GM18498 (cell line): Measurements from ENCODE around the gene FGF5.
A peak's percentile ranks its signal among the peaks of the same experiment; 100 is the strongest.

Experiments used
- ATAC-seq: cut with Tn5 transposase; IDR thresholded peaks from one replicate; pipeline ENCODE4 v1.9.1; 2021; ENCODE audit warnings: mild to moderate bottlenecking, moderate library complexity; ENCODE audit not compliant: unreplicated experiment

FGF5 gene

DNA sequence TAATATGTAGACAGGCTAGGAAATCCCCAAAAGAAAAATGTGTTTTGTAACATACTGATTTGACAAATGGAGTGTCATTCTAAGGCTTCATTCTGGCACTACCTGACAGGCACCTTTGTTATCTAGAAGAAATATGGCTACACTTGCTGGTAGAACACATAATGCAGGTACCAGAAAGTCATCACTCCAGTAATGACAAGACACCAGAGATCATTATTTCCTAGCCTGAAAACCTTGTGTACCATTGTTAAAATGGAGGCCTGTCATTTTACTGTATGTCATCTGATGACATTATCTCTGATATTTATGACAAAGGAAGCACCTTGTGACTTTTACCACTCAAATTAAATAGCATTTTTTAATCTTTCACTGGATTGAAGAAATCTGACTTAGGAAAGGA is 13.5 kb upstream of the FGF5 start:
- no peak for ATAC-seq

DNA sequence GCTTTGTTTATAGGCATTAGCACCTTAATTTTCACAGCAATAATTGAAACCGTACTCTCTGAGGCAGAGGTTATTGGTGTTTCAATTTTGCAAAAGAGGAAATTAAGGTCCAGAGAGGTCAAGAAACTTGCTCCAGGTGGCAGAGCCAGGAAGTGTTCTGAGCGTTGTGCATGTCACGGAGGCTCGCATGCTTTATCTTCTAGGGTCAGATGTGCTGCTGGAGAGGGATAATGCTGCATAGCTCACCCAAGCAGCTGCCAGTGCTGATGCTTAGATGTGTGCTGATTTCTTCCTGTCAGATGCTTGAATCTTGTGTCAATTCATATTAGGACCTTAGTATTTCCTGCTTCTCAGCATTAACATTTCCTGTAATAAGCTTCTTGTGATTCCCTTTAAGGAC is 13.0 kb upstream of the FGF5 start:
- ATAC-seq = no peak

DNA sequence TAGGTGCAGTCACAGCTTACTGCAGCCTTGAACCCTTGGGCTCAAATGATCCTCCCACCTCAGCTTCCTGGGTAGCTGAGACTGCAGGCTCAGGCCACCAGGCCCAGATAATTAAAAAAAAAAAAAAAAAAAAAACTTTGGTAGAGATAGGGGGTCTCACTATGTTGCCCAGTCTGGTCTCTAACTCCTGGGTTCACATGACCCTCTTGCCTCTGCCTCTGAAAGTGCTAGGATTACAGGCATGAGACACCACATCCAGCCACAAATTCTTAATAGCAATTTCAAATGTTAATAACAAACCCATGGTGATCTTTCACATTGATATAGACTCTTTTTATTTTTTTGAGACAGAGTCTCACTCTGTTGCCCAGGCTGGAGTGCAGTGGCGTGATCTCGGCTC is 12.3 kb upstream of the FGF5 start:
- no peak for ATAC-seq

DNA sequence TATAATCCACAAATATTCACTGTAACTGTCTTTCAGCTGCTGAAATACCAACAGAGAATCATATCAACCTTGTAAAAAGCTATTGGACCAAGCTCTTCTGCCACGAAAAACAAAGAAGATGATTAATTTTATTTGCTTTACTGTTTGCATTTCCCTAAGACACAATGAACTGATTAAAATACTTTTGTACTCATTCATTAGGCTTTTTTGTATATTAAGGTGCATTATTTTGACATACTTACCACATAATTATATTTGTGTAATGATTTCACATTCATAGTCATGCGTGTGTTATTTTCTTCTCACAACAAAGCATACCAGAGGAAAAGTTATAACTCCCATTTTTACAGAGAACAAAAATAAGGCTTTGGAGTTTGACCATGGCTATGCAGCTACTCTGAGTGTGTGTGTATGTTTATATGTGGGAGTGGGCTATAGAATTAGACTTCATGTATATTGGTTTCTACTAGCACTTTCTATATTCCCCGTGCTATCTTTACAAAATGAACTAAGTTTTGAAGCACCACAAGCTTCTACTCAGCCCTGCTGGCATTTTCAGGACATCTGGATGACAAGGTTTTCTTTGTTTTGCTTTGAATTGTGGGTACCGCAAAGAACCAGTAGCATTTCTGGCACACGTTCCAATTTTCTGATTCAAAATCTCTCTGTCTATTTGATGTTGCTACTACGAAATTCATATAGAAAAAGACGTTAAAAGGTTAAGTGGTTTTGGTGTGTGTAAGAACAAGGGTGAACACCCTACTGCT is 11.0 kb upstream of the FGF5 start:
- no peak for ATAC-seq

DNA sequence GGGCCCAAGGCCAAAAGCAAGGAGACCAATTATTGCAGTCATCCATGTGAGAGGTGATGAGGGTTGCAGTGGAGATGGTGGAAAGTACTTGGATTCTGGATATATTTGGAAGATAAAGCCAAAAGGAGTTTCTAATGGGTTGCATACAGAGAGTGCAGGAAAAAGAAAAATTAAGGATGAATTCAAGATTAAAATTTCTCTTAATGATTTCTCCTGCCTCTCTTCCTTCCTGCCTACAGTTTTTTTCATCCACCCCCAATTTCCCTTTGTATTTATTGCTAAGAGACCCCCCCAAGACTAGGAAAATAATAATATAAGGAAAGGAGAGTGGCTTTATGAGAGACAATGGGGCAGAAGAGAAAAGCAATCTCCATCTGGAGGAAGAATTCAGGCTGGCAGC is 8.6 kb upstream of the FGF5 start:
- ATAC-seq = no peak

DNA sequence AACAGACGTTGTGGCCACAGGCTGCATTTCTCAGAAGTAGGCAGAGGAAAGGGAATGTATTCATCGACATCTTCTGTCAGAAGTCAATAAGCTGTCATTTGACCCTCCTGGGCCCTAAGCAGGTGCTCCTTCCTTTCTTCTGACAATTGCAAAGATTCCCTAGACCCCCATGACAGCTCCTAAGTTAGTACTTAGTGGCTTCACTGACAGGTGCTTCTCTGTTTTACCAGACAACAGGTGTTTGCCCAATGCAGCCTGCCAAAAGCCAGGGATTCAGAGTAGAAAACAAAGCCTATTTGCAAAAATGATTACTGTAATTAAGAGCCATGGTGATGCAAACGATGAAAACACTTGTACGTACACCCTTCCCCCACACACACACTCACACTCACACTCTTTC is 7.5 kb upstream of the FGF5 start:
- no peak for ATAC-seq

DNA sequence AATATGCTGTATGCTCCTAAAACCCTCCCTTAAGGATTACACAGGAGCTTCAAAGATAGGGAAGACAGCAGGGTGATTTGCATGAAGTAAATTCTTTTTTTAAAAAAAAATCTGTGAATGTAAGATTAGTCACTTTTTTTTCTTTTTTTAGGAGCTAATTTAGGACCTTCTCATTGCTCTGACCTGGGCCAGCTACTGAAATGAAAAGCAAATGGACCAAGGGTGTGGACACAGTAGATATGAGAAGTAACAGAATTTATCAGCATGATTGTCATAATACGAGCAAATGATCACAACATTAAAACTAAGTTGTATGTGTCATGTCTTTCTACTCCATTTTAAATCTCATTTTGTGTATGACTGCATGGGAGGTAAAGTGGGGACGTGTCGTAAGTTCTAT is 6.6 kb upstream of the FGF5 start:
- no peak for ATAC-seq

DNA sequence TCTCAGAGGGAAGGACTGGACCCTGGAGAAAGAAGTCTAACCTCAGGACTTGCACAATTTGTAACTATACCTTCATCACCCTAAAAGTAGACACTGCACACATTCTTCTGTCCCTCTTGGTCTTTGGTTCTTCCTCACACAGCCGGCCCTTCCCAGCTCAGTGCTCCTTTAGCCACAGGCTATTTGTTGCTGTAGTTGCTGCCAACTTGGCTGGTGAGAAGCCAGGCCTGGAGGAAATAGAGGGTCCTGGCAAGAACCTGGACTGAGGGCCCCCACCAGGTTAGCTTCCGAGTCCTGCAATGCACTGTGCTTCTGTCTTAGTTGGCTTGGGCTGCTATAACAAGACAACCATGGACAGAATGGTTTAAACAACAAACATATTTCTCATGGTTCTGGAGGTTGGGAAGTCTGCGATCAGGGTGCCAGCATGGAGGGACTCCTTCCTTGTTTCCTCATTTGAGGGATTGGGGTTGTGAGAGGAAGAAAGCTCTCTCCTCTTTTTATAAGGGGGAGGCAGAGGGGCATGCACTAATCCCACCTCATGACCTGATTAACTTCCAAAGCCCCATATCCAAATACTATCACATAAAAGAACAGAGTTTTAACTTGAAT is 4.4 kb upstream of the FGF5 start:
- no peak for ATAC-seq

DNA sequence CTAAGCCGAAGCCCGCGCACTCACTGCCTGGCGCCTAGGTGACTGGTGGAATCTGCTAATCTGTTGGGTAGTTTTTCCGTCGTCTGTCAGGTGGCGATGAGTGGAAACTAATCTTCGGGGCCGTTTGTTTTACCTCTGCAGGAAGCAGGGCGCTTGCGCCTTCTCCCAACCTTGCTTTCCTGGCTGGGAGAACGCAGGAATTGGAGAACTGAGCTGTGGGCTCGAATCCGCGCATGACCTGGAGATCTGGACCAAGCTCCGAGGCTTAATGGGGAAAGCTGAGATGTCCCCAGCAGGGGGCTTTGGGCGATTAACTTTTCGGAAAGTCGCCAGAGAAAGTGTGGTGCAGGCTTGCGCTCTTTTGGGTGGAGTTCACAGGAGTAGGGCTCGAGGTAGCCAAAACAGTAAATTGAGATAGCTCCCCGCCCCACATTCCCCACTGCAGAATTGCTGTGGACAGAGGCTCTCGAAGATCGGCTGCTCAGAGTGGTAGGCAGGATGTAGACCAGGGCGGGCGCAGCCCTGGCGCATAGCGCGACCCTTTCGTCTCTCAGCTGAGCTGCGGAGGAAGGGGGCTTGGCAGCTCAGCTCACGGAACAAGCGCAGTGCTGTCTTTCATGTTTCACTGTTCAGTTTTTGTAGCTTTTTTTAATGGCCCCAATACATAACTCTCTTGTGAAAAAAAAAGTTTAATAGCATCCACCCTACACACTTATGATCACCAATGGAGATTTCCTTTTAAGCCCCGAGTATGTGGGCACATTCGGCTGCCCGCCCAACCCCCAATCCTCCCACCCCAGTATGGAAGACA is 2.7 kb upstream of the FGF5 start:
- no peak for ATAC-seq

DNA sequence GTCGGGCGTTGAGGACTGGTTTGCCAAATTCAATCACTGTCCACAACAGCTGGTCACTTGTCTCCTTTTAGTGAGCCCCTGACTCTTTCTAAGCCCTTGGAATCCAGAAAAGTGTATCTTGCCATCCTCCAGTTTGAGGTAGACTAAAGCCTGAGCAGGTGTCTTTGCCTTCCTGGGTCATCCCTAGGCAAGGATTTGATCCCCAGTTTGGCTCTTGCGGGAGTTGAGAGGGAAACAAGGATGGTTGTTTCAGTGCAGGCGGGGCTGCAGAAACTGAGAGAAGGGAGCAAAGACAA is 2.2 kb upstream of the FGF5 start:
- ATAC-seq = no peak

DNA sequence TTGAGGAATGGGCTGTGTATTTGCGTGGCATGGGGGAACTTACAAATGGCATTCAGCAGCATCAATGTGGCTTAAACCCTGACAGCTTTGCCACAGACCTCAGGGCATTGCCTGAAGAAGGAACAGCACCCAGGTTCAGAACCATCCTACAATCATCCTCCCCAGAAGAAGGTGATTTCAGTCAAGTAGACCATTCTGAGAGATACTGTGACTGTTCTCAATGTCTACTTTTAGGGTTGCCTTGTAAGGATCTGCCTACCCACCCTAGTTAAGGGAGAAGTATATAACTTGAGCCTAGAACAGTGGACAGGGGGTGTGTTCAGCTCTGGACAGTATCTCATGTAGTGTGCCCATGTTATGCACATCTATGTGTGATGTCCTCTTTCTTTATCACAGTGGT is 1.6 kb upstream of the FGF5 start:
- no peak for ATAC-seq

DNA sequence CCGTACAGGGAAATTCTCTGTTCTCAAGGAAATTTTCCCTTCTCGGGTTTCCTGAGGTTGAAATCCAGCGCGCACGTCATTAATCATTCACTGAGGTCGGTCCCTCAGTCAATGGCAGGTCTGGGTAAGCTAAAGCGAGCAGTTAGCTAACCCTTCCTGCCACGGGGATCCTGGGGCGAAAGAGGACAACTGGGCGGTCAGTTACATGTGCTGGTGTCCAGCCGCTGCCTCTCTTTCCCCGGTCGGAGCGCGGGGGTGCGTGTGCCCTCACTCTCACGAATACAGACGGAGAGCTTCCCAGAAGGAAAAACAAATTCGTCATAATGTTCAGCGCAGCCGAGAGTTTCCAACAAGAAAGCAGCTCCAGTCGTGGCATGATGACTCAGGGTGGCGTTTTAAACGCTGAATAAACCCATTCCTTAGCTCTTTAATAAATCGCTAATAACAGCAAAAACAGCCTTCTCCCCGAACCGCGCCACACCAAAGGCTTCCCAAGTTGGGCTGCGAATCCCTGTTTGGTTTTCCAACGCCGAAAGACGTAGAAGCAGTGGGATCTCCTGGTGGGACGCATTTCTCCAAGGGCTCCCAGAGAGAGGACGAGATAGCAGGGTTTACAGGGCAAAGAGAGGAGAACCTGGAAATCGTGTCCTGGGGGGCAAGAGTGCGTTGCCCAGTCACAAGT is 752 bp upstream of the FGF5 start:
- ATAC-seq = no peak

DNA sequence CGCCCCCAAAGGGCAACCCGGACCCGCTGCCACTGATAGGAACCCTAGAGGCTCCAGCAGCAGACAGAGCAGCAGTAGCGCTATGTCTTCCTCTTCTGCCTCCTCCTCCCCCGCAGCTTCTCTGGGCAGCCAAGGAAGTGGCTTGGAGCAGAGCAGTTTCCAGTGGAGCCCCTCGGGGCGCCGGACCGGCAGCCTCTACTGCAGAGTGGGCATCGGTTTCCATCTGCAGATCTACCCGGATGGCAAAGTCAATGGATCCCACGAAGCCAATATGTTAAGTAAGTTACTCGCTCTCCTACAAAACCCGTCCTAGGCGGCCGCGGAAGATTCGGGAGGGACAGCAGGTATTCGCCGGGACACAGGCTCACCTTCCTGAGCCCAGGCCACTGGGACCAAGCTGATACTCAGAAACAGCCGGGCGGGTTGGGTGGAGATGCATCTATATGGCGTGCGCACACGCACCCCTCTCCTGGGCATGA is 477 bp downstream of the FGF5 start:
- ATAC-seq = peak; percentile 33

DNA sequence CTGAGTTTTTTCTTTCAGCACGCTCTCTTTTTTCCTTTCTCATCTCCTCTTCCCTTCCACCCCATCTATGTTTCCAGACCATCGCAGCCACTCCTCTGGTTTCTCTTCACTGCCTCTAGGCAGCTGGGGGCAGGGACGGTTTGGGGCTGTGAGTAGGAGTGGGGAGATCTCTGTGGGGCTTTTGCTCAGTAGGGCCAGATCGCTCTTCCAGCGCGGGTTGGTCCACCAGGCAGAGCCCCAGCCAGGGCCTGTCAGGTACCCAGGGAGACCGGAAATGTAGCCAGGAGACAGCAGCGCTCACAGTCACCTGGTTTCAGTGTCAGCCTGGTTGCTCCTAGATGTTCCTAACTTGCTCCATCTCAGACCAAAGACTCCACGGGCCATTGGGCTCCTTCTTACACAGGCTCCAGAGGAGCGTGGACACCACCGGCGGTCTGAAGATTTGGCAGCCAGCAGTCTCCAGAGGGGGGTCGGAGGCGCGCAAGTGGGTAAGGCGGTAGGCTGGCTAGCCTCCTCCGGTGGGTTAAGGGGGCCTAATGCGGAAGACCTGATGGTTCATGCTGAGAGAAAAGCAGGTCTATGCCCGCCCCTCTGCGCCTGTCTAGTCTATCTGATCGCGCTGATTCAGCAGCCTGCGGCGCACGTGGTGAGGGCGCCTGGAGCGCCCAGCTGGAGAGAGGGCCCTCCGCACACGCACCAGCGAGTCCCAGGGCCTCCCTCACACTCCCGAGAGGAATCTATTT is 1.8 kb downstream of the FGF5 start:
- no peak for ATAC-seq

DNA sequence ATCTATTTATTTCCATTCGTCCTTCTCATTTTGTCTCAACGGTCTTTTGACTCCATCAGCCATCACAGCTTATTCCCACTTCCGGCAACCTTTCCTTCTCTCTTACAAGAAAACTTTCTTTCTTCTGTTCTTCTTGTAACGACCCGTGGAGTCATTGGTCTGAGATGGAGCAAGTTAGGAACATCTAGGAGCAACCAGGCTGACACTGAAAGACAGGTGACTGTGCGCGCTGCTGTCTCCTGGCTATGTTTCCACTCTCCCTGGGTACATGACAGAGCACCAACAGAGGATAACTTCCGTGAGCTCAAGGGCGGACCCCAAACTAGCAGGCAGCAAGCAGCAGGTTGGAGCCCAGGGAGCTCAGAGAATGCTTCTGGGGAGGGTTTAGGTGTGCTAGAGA is 2.5 kb downstream of the FGF5 start:
- ATAC-seq = no peak

DNA sequence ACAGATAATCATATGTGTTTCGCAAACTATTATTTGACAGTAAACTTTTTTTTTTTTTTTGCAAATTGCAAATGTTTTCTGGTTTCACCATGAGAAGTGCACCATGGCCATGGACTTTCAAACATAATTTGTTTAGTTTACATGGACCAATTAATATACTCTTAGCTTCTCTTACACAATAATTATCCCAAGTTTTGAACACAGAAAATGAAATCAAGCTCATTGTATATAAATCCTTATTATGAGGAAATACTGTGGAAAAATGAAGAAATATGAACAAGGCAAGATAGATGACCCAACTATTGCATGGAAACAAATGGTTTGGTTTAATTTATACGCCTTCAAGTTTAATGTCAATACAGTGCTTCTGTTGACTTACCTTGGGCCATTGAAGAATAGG is 3.9 kb downstream of the FGF5 start:
- ATAC-seq = no peak

DNA sequence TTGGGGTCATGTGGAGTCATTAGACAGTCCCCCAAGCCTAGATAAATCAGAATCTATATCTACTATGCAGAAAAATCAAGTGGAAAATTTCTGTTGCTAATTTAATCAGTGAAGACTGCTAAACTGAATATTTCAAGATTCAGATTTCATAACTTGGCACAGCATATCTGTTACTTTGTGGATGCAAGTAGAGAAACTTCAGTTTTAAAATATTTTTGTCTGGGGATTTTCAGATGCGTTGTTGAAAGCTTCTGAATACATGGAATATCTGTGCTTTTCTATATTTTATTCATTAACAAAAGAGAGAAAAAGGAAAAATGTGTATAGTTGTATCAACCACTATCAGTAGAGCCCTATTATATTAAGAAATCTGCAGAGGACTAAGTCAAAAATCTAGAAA is 4.4 kb downstream of the FGF5 start:
- no peak for ATAC-seq

DNA sequence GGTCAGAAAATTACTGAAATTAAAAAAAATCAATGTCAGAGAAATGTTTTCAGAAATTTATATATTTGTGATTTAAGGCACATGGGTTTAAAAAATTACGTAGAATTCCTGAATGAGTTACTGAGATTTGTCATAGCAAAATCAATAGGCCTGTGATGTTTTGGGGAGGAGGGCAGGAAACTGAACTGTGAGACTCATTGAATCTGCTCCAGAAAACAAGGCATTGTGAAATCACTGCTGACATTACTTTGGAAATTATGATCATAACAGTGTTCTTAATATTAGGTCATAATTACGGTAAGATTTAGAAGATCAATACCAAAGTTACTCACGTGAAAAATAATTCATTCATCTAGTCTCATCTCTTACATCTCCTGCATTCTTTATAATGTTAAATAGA is 5.3 kb downstream of the FGF5 start:
- no peak for ATAC-seq

DNA sequence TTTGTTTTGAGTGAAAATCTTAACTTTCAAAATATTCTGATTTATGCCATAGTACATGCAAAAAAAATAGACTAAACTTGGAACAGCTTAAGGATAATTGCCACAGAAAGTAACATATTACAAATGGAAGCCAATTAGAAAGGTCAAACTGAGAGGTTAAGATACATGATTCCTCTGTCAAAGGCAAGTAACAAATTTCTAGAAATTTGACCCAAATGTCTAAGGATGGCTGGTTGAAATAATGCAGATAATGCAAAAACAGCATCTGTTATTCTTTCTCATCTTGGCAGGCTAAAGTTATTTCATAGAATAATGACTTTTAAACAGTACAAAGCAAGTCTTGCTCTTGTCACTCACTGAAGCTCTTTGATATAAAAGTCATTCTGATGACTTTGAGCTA is 10.5 kb downstream of the FGF5 start:
- ATAC-seq = no peak

DNA sequence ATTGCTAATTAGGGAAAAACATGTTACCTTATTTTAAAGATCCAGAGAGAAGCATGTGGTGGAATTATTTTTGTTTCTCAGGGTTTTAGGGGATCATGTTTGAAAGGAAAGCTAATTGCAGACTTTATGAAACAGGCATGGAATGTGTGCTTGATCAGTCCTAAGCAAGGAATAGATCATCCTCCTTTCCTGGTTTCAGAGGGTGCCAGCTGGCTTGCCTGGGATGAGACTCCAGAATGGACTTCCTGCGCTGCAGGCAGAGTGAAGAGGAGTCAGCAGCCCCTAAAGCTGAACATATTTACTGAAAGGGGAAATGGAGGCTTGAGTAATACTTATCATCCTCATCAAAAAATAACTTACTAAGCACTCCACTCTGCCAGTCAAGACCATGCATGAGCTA is 13.3 kb downstream of the FGF5 start:
- no peak for ATAC-seq

DNA sequence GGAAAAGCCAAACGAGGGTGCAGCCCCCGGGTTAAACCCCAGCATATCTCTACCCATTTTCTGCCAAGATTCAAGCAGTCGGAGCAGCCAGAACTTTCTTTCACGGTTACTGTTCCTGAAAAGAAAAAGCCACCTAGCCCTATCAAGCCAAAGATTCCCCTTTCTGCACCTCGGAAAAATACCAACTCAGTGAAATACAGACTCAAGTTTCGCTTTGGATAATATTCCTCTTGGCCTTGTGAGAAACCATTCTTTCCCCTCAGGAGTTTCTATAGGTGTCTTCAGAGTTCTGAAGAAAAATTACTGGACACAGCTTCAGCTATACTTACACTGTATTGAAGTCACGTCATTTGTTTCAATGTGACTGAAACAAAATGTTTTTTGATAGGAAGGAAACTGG is 20.0 kb downstream of the FGF5 start:
- no peak for ATAC-seq
